HepG2 (cell line): ENCODE results near the gene PUS3. TPM values are rescaled to one million over a fixed set of nuclear protein-coding genes. Genes with fewer than 3 reads are reported as not detected.

Experiments
- ATAC-seq: fragments of 200-7000 bp; cut with Tn5 transposase; 3 replicates; pipeline ENCODE4 v1.9.1; 2020; ENCODE audit warnings: mild to moderate bottlenecking, moderate library complexity
- BruUV-seq: library from RNA; stranded (reverse); fragments of 400-500 nt; replicated peaks from 2 replicates; lab custom pipeline; 2021; lab: Mats Ljungman, UMichigan
- CTCF ChIA-PET: fragments of 300-600 bp; formaldehyde crosslinking; extraction: SDS; loops from one replicate; lab custom pipeline; 2021; ENCODE audit warnings: low total read pairs, inconsistent platforms, low intra/inter-chr PET ratio; lab: Yijun Ruan, JAX
- POLR2A ChIA-PET: fragments of 350-600 bp; sonication (Branson Sonifier 250); formaldehyde crosslinking; loops from one replicate; lab custom pipeline; 2020; ENCODE audit warnings: antibody characterized with exemption, inconsistent platforms; lab: Yijun Ruan, JAX
- DNase-seq: peaks from one replicate; pipeline ENCODE4 v3.0.0-alpha.2; 2015; ENCODE audit warnings: low spot score
- FAIRE-seq: peaks from 3 replicates; lab custom pipeline; 2011; peaks lifted over from hg19 to GRCh38; lab: Jason Lieb, UNC
- H2AFZ ChIP-seq: one replicate; pipeline ENCODE4 v1.6.1; 2011; ENCODE audit warnings: low read length, inconsistent platforms
- H3K27ac ChIP-seq: fragments of 300-600 bp; 3 replicates; pipeline ENCODE4 v1.8.0; 2011; ENCODE audit warnings: mixed run types, mild to moderate bottlenecking, mixed read lengths, low read length, inconsistent platforms; ENCODE audit not compliant: insufficient read depth; ENCODE audit errors: extremely low read length
- H3K27me3 ChIP-seq, 2 experiments: fragments of 200-600 bp in 1 of 2; 2 replicates in 1 of 2; 3 replicates in 1 of 2; pipeline versions ENCODE4 v1.6.0 to v1.8.0; 2011; ENCODE audit warnings: low read length in 2 of 2, mild to moderate bottlenecking in 2 of 2, moderate library complexity in 2 of 2, inconsistent platforms in 1 of 2; ENCODE audit not compliant: insufficient read depth in 2 of 2, control insufficient read depth in 1 of 2
- H3K36me3 ChIP-seq, 2 experiments: fragments of 200-600 bp in 1 of 2; replicated peaks in 1 of 2; 2 replicates in 1 of 2; 3 replicates in 1 of 2; pipeline versions ENCODE4 v1.5.1 to v1.8.0; 2011; ENCODE audit warnings: low read length in 2 of 2, inconsistent platforms in 1 of 2; ENCODE audit not compliant: insufficient read depth in 2 of 2, control insufficient read depth in 1 of 2
- H3K4me1 ChIP-seq: 2 replicates; pipeline ENCODE4 v1.5.1; 2012; ENCODE audit warnings: low read length, inconsistent platforms; ENCODE audit not compliant: insufficient read depth
- H3K4me2 ChIP-seq: 2 replicates; pipeline ENCODE4 v1.6.0; 2011; ENCODE audit warnings: low read depth, low read length, inconsistent platforms
- H3K4me3 ChIP-seq, 3 experiments: fragments of 200-600 bp in 1 of 3; sonication (generic), shearing (Covaris generic) in 1 of 3; replicated peaks in 1 of 3; 2 replicates each; pipeline ENCODE4 v1.5.1; 2011 to 2016; ENCODE audit warnings: low read length in 3 of 3, inconsistent platforms in 2 of 3, low read depth in 2 of 3, mild to moderate bottlenecking in 2 of 3, control low read depth in 1 of 3, mixed read lengths in 1 of 3; ENCODE audit not compliant: insufficient read depth in 1 of 3
- H3K79me2 ChIP-seq: one replicate; pipeline ENCODE4 v1.6.1; 2011; ENCODE audit warnings: low read length, inconsistent platforms; ENCODE audit not compliant: insufficient read depth
- H3K9ac ChIP-seq: 2 replicates; pipeline ENCODE4 v1.6.0; 2011; ENCODE audit warnings: mild to moderate bottlenecking, low read depth, low read length, inconsistent platforms; ENCODE audit not compliant: insufficient read depth
- H3K9me3 ChIP-seq: 2 replicates; pipeline ENCODE4 v1.5.1; 2012; ENCODE audit warnings: mild to moderate bottlenecking, low read length
- H4K20me1 ChIP-seq: 2 replicates; pipeline ENCODE4 v1.6.0; 2011; ENCODE audit warnings: inconsistent platforms, mild to moderate bottlenecking, low read length, moderate library complexity; ENCODE audit not compliant: insufficient read depth
- AKAP8 ChIP-seq: sonication (generic); formaldehyde crosslinking; IDR thresholded peaks from 2 replicates; pipeline ENCODE4 v1.5.1; 2020; ENCODE audit warnings: mild to moderate bottlenecking, missing genetic modification reagents
- BHLHE40 ChIP-seq: IDR thresholded peaks from 2 replicates; pipeline ENCODE4 v1.6.1; 2011; ENCODE audit warnings: low read length, improper control_type of control experiment
- KDM5A ChIP-seq: fragments of 200-600 bp; sonication (generic); IDR thresholded peaks from 2 replicates; pipeline ENCODE4 v1.7.0; 2018; ENCODE audit warnings: antibody characterized with exemption, mild to moderate bottlenecking, low read length, borderline replicate concordance
- KLF9 ChIP-seq: IDR thresholded peaks from 2 replicates; pipeline ENCODE4 v1.6.1; 2016; ENCODE audit warnings: low read depth
- POGK ChIP-seq: sonication (generic); formaldehyde crosslinking; conservative IDR thresholded peaks from 2 replicates; pipeline ENCODE4 v1.8.0; 2022; ENCODE audit warnings: mild to moderate bottlenecking, moderate library complexity, missing genetic modification reagents
- ZMYM4 ChIP-seq: sonication (generic); formaldehyde crosslinking; IDR thresholded peaks from 2 replicates; pipeline ENCODE4 v1.8.1; 2023; ENCODE audit warnings: mild to moderate bottlenecking, missing genetic modification reagents
- ZNF3 ChIP-seq: IDR thresholded peaks from 2 replicates; pipeline ENCODE4 v1.7.0; 2017; ENCODE audit warnings: inconsistent platforms
- ZNF646 ChIP-seq: sonication (generic); formaldehyde crosslinking; IDR thresholded peaks from 2 replicates; pipeline ENCODE4 v1.9.0; 2021; ENCODE audit warnings: mild to moderate bottlenecking, missing genetic modification reagents
- ZNF891 ChIP-seq: sonication (generic); formaldehyde crosslinking; IDR thresholded peaks from 2 replicates; pipeline ENCODE4 v1.5.0; 2020; ENCODE audit warnings: mild to moderate bottlenecking, missing genetic modification reagents
- WGBS: methylation state at CpG from one replicate; pipeline ENCODE4 v1.1.6; 2017; ENCODE audit warnings: low lambda C conversion rate; 5-methylcytosine and 5-hydroxymethylcytosine counted together
- in situ Hi-C: cut with HindIII; loops from 2 replicates; pipeline ENCODE4 v1.10.0; 2017; ENCODE audit warnings: low pct_unique_long_range_greater_than_20kb; ENCODE audit not compliant: extremely low pct_ligation_motif_present
- intact Hi-C: fragments of 100-400 bp; cut with micrococcal nuclease; formaldehyde crosslinking; loops from one replicate; pipeline ENCODE4 v1.10.0; 2022; ENCODE audit not compliant: unreplicated experiment
- polyA plus RNA-seq, 8 experiments: library from polyadenylated mRNA; depleted of rRNA in 3 of 8; stranded (reverse) in 7 of 8; unstranded in 1 of 8; fragments of >200 nt; fragmentation: Illumina TruSeq in 4 of 8; extraction: Trizol in 4 of 8; gene quantifications; 2 replicates each; pipeline versions ENCODE4 v1.2.1 to v1.2.3, GENCODE V29; 2011 to 2016; ENCODE audit warnings: low read depth in 4 of 8, missing spikeins in 1 of 8, mixed read lengths in 1 of 8; ENCODE audit not compliant: insufficient read depth in 1 of 8
- total RNA-seq, 5 experiments: library from RNA; depleted of rRNA; stranded (reverse); fragments of >200 nt; fragmentation: Illumina TruSeq; extraction: Trizol; gene quantifications; 2 replicates each; pipeline ENCODE4 v1.2.3, GENCODE V29; 2016; ENCODE audit warnings: low read depth in 1 of 5

PUS3 gene
- total and polyA plus RNA-seq, 2 of the 13 experiments (the other 11 are each of a cell fraction or from before 2014, with no cell fraction given) = 6.0 to 18.2 TPM

DNA sequence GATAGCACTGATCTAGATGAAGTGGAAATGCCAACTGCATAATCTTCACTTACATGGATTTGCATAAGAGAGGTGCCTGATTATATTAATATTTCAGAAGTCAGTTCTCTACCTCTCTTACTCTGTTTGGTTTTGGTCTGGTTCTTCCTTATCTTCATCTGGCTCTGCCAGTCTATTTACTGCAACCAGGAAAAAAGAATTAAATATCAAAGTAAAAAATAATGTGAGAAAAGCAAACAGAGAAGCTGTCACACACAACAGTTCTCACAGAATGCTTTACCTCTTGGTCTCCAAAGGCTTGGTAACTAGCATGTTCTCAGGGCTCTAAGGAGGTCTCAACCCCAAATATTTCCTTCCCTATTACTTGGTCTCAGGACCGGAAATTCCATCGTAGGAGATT, 49.6 kb upstream of the PUS3 start:
- in situ Hi-C loops = no loop called here
- ChIA-PET CTCF (no interaction called here), POLR2A (no interaction called here)
- H3K79me2 ChIP-seq = no peaks in the 10 kb centered on the region
- BruUV-seq = no TSS peak
- H3K4me2 ChIP-seq = no peak overlapping the region
- TF ChIP-seq AKAP8 (CRISPR knock-in tag) (no peak), BHLHE40 (no peak), KDM5A (no peak), ZNF3 (no peak), ZMYM4 (CRISPR knock-in tag) (no peak), POGK (CRISPR knock-in tag) (no peak), KLF9 (CRISPR knock-in tag) (no peak), ZNF891 (CRISPR knock-in tag) (no peak), ZNF646 (no peak)
- H3K9me3 ChIP-seq = no peaks in the 10 kb centered on the region
- no peak for FAIRE-seq
- no peak overlapping the region for H3K4me3 ChIP-seq
- H2AFZ ChIP-seq = no peak overlapping the region
- DNase-seq = no peak
- H3K27me3 ChIP-seq = no peaks in the 10 kb centered on the region; a peak in 1 of 5 replicates
- intact Hi-C loops = no loop called here
- H3K27ac ChIP-seq = no peak overlapping the region
- H3K4me1 ChIP-seq = peaks cover 25% of the 10 kb centered on the region
- H3K9ac ChIP-seq = no peak overlapping the region
- no peak for ATAC-seq
- H3K36me3 ChIP-seq = 0 out of 5 replicates have a peak, but pooled peaks cover 0 to 6% of the 10 kb centered on the region in 2 experiments
- WGBS = 96% methylated on average over 2 of the region's 2 CpGs
- H4K20me1 ChIP-seq = no peaks in the 10 kb centered on the region
